AML-193 (cell line): ENCODE results near the gene C16orf89.

Experiments
- DNase-seq, 2 experiments: peaks; one replicate each; lab custom pipeline; 2025; lab: John Stamatoyannopoulos, UW

Gene C16orf89

DNA sequence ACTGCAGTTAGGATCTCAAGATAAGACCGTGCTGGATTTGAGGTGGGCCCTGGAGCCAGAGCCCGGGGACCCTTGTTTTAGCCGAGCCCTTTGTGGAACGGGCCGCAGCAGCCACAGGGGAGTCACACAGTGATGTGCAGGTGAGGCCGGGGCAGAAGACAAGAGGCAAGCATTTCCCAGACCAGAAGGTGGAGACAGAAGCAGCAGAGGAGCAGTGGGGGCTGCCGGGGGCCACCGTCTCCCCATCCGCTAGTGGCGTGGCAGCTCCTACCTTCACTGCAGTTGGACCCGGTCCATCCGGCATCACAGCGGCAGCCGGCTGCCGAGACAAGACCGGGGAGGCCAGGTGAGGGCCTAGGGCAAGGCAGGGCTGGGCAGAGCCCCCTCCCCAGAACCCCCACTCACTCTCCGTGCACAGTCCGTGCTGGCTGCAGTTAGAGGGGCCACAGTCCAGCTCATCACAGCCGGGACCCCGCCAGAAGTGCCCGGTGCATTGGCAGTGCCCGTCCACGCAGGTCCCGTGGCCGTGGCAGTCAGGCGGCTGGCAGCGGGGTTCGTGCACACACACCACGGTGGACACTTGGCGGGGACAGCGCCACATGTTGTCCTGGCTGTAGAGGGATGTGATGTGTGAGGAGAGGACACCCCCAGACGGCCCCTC lies 38.1 kb downstream of the C16orf89 start:
- no peak for DNase-seq

DNA sequence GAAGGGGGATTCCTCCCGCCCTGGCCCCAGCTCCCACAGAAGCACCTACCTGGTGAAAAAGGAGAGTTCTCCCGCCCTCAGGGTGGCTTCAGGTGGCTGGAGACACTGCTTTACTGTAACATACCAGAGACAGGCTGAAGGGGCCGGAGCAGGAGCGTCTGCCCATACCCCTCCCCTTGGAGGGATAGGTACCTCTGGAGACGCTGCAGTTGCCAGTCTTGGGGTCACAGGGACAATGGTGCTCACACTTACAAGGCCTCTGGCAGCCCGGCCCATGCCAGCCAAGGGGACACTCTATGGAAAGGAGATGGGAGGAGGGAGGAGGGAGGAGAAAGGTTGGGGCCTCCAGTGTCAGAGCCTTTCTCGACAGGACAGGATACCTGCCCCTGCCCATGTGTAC lies 38.7 kb downstream of the C16orf89 start:
- no peak for DNase-seq

DNA sequence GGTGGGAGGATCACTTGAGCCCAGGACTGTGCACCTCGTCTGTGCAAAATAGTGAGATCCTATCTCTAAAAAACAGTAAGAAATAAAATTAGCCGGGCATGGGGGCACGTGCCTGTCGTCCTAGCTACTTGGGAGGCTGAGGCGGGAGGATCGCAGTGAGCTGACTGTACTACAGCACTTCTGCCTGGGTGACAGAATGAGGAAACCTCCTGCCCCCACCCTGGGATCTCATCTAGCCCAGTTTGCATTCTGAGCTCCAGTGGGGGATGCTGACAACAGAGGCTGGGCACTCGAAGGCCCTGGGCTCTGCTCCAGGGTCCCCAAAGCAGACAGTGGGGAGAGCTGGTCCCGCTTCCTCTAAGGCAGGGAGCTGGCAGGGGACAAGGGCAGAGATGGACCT lies 39.1 kb downstream of the C16orf89 start:
- no peak for DNase-seq

DNA sequence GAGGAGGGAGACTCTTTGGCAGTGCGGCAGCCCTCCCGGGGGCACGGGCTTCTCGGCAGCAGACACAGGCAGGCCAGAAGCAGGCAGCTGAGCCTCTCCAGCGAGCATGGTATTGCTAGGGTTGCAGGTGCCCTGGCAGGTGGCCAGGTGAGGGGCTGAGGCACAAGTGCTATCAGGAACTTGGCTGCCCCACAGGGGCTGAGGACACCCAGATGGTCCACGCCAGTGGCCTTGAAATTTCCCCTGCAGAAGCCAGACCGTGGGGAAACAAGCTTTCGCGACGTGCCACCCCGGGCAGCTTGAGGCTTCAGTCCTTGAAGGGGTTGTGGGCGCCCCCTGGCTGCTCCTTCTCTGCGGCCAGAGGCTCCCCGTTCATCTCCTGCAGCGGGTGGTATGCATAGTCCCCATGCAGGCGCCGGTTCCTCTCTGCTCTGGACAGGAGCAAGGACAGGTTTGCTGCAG lies 40.6 kb downstream of the C16orf89 start:
- no peak for DNase-seq

DNA sequence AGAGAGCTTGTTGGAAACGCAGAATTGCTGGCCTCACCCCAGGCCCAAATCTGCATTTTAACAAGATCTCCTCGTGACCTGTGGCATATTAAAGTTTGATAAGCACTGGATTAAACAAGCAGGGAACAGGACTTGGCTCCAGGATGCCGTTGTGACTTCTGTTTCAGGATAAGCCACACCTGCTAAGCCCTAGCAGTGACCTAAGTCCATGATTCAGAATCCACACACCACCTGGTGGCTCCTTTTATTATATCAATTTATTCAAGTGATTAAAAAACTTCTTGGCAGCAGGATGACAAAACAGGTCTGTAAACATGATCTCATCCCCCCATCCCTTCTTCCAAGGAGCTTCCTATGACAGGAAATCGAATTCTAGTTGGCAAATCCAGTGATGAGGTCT lies 41.1 kb downstream of the C16orf89 start:
- DNase-seq: peak in 1 of 2 experiments; percentile 6

DNA sequence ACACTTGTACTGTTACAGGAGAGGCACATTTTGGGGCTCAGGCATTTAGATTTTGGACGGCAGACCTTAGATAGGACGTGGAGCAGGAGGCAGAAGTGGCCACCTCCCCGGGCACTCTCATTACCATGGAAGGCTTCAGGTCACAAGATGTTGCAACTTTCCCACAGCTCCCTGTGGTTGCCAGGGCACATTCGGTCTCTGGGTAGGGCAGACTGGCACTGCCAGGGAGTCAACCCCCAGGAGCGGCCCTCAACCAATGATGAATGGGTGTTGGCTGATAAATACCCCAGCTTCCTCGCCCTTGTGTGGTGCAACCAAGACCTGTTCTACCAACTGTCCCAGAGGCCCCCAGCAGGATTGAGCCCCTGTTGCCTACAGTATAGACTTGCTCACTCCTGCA lies 43.2 kb downstream of the C16orf89 start:
- DNase-seq: no peak

DNA sequence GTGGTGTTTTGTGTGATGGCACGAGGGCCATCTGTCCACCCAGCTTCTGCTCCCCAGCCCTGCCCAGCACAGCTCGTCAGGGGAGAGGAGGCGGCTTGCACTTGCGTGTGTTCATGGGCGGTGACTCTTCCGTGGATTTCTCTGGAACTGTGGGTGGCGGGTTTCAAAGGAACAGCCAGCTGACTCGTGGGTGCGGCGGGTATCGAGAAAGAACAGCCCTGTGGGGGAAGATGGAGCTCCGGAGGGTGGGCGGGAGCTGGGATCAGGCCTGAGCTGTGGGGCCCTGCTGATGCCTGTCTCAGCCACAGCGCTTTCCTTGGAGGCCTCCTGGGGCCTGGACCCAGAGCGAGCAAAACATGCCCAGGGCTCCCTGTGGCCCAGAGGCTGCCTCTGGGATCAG lies 45.2 kb downstream of the C16orf89 start:
- DNase-seq: no peak

DNA sequence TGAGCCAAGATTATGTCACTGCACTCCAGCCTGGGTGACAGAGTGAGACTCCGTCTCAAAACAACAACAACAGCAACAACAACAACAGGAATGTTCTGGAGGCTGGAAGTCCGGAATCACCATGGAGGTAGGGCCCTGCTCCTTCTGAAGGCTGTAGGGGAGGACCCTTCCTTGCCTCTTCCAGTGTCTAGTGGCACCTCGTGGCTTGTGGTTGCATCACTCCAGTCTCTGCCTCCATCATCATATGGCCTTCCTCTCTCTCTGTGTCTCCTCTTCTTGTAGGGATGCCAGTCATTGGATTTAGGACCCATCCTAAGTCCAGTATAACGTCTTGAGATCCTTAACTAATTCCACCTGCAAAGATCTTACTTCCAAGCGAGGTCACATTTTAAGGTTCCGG lies 46.0 kb downstream of the C16orf89 start:
- no peak for DNase-seq

DNA sequence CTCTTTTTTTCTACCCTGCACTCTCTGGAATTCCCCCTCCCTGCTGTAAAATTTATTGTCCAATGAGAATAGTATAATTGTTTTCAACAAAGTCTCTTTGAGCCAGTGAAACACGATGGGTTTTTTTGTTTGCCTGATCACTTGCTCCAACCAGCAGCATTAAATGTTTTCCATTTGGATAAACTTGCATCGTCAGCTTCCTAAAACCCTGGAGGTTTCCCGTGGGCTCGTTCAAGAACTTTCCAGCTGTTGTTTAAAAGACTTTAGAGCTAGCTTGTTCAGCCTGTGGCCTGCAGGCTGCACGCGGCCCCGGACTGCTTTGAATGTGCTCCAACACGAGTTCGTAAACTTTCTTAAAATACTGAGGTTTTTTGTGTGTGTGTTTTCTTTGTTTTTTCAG lies 47.0 kb downstream of the C16orf89 start:
- no peak for DNase-seq

DNA sequence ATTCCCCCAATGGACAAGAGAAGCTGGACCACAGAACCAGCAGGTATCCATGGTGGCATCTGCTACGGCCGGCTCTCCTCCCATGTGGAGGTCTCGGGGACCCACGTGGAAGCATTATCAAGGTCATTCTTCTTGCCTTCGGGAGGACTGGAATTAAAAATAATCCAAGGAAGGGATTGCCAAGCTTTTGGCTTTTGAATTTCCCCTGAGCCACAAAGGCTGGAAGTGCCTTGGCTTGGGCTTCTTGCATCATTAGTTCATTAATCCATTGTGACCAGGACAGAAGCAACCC lies 48.1 kb downstream of the C16orf89 start:
- DNase-seq: no peak

DNA sequence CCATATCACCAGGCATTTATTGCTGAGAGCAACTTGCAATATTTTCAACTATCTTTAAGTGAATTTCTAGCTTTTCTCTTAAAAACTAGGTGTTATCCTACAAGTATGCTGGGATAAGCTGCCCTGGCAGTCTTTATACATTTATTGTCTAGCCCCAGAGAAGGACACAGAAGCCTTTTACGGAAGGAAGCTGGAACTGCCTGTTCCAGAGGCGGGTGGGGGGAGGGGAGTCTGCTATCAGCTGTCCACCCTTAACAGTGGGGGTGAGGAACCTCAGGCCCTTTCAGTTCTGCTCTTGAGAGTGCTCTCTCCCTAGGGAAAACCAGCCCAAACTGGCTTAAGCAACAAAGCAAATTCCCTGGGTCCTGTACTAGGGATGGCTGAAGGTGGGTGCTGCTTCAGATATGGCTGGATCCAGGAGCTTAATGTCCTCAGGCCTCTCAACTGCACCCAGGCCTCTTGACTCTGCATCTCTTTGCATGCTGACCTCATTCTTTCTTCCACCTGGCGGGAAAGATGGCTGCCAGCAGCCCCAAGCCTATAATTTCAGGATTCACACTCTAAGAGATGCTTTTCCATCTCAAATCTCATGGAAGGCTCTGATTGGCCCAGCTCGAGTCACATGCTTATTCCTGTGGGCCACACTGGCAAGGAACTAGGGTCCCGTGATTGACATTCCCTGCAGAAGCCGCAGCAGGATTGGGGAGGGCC lies 48.6 kb downstream of the C16orf89 start:
- DNase-seq: no peak

DNA sequence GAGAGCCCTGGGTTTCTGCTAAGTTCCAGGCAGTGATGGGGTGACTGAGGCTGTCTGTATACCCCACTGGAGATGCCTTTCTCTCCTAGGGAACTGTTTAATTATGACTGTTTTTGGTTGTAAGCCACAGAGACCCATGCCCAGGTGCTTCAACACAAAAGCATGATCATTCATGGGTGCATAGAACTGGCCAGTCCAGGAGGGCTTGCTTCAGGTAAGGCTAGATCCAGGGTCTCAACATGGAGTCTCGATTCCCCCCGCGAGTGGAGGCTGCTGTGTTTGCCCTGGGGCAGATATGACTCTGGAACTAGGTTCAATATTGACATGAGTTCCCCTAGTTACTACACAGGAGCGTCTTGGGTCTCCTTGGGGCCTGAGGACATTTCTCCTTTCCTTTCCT lies 49.9 kb downstream of the C16orf89 start:
- DNase-seq: no peak

DNA sequence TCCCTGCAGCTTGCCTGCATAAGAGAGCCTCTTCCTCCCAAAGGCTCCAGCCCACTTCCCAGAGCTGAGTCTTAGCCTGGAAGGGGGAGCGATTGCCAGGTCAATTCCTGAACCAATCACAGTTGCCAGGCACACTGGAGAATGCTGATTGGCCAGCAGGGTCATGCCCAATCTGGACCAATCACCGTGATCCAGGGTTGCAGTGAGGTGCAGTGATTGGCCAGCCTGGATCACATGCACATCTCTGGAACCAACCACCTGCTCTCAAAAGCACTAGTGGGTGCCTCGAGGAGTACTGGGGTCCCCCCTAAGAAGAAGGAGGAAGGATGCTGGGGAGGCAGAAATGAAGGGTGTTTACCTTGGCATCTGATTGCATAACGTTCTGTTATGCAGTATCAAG lies 50.4 kb downstream of the C16orf89 start:
- no peak for DNase-seq

DNA sequence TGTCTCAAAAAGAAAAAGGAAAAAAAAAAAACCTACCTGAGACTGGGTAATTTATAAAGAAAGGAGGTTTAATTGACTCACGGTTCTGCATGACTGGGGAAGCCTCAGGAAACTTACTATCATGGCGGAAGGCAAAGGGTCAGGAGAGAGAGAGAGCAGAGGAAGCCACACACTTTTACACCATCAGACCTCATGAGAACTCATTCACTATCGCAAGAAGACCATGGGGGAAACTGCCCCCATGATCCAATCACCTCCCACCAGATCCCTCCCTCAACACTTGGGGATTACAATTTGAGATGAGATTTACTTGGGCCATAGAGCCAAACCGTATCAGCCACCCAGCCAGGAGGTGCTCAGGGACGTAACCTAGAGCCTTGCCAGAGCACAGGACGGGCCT lies 52.9 kb downstream of the C16orf89 start:
- DNase-seq: no peak

DNA sequence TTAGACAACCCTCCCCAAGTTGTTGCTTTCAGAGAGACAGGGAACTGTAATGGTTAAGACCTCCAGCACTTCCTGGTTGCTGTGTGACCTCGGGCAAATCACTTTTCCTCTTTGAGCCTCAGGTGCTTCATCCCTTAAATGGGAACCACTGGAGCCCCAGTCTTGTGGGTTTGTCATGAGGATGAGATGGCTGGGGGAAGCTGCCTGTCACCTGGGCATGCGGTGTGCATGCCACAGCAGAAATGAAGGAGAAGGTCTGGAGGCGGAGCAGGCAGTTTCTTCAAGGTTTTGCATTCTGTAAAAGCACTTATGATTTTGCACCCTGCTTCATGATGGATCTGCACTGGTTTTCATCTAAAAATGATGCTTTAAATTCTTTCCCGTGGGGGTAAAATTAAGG lies 54.1 kb downstream of the C16orf89 start:
- DNase-seq: no peak

DNA sequence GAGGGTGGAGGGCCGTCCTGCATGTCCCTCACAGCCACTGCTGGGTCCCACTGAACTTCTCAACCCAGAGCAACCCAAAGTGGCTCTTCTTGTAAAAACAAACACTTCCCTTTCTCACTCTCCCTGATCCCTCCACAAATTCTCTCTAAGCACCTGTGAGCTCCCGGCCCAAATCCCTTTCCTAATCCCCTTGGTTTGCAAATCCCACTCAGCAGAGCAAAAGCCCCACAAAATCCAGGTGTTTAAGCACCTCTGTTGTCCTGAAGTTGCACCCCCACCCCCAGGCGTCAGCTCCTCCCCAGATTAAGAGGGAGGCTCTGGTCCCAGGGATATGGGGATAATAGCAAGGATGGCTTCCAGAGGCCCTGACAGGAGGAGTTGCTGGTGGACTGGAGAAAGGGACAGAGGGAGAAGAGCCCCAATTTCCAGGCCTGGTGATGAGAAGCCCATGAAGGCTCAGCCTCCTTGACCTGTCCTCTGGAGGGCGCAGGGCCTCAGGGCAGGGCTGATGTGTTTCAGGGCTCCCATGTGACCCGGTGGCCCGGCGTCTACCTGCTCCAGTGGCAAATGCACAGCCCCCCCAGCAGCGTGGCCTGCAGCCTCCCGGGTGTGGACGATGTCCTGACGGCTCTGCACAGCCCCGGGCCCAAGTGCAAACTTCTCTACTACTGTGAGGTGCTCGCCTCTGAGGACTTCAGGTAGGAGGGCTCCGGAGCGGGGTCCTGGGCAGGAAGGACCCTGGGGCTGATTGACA lies 55.0 kb downstream of the C16orf89 start:
- DNase-seq: no peak

DNA sequence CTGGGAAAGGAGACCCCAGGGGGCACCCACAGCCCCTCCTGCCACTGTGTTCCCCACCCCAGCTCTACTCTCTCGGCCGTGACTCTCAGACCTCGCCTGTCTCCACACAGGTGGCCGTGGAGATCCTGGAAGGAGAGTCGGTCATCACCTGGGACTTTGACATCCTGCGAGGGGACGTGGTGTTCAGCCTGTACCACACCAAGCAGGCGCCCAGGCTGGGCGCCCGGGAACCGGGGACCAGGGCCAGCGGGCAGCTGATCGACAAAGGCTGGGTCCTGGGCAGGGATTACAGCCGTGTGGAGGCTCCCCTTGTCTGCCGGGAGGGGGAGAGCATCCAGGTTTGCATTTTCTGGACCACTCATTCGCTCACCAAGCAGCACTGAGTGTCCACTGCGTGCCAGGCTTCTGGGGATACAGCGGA lies 57.4 kb downstream of the C16orf89 start:
- no peak for DNase-seq

DNA sequence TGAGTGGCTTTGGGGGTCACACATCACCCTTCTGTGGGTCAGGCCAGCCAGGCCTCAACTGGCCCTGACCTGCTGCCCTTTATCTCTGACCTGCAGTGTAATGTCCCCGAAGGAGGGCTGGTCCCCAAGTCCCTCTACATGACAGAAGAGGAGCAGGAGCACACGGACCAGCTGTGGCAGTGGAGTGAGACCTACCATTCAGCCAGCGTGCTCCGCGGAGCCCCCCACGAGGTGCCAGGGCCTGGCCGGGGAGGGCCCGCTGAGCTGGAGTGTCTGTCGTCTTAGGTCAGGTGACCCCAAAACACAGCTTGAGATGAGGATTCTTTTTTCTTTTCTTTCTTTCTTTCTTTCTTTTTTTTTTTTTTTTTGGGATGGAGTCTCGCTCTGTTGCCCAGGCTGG lies 58.5 kb downstream of the C16orf89 start:
- DNase-seq: no peak

DNA sequence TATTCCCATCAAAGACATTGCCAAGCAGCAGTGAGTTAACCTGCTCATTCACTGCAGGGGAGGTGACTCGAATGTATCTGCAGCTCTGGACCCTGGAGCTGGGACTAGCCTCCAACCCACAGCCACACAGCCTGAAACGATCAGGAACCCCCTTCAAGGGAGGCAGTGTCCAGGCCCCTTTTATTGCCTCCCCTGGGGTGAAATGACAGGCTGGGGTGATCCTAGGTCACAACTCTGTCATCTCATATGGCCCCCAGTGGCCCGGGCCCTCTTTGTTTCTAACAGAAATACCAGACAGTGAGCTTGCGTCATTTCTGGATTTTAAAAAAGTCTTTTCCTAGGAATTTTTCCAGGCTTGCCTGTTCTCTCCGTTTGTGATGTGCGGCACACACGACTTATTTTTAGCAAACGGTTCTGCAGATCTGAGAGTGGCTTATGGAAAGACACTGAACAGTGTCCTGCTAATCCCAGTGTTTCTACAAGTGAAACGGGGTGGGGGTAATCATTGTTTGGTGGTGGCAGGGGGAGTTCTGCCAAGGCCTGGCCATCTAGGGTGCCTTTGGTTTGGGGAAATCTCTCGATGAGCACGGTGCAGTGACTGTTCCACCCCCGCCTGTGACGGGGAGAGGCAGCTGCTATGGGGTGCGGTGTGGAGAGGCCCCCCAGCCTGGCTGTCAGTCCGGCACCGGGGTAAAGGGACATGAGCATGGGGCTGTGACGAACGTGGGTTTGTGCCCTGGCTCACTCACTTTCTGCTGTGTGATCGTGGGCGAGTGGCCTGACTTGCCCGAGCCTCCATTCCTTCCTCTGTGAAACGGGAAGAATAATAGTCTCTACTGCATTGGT lies 59.2 kb downstream of the C16orf89 start:
- DNase-seq: no peak

DNA sequence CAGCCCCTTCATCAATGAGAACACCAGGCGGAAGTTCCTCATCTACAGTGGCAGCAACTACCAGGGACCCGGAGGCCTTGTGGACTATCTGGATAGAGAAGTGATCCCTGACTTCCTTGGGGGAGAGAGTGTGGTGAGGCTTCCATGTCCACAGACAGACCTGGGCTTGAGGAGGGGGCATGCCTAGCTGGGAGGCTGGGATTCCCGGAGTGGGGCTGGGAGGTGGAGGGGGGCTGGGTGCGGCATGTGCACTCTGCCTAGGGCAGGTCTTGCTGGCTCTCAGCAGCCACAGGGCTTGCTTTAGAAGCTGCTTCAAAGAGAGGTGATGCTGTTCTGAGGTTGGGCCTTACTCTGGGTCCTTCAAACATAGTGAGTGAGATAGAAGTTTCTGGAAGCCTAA lies 59.8 kb downstream of the C16orf89 start:
- DNase-seq: no peak

DNA sequence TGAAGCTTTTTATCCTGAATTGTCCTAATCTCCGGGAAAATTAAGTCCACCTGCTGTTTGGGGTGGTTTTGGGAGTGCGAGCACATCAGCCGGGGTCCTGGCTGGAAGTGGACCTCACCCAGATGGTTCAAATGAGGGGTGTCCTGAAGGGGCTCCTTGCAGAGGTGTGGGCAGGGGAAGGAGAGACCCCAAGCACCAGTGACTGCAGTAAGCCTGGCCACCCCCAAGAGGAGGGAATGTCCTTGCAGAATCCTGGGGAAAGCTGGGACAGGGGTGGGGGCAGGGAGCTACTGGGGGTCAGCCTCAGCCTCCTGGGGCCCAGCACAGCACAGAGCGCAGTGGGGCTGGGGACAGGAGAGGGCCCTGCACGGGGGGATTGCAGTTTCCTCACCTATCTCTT lies 61.4 kb downstream of the C16orf89 start:
- no peak for DNase-seq

DNA sequence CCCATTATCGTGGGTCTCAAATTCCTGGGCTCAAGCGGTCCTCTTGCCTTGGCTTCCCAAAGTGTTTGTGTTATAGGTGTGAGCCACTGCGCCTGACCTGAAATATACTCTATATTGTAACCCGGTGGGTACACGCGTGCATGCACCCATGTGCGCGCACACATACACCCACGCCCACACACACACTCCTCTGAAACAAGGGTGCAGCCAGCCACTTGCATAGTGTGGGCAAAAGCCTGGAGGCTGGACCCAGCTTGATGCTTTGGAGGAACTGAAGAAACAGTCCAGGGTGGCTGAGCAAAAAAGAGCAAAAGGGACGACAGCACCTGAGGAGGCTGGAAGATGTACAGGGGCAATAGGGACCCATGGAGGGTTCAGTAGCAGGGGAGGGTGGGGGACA lies 61.9 kb downstream of the C16orf89 start:
- DNase-seq: no peak
